IPS-18a (cell line): Measurements from ENCODE around the gene PPP4R1.

ENCODE experiments used
- H3K27ac ChIP-seq: one replicate; pipeline ENCODE4 v1.5.1; 2013; ENCODE audit warnings: low read length
- H3K27me3 ChIP-seq: one replicate; pipeline ENCODE4 v1.6.1; 2013; ENCODE audit warnings: mild to moderate bottlenecking, low read length; ENCODE audit not compliant: control insufficient read depth, insufficient read depth
- H3K36me3 ChIP-seq: one replicate; pipeline ENCODE4 v1.6.1; 2013; ENCODE audit warnings: low read depth, low read length; ENCODE audit not compliant: control insufficient read depth
- H3K4me1 ChIP-seq: one replicate; pipeline ENCODE4 v1.6.1; 2013; ENCODE audit warnings: low read depth, low read length; ENCODE audit not compliant: control insufficient read depth
- H3K4me3 ChIP-seq: one replicate; pipeline ENCODE4 v1.5.1; 2013; ENCODE audit warnings: low read length
- H3K9ac ChIP-seq: one replicate; pipeline ENCODE4 v1.6.1; 2013; ENCODE audit warnings: mild to moderate bottlenecking, low read length, moderate library complexity
- H3K9me3 ChIP-seq: one replicate; pipeline ENCODE4 v1.6.1; 2013; ENCODE audit warnings: low read depth, low read length; ENCODE audit not compliant: control insufficient read depth

PPP4R1 gene

DNA sequence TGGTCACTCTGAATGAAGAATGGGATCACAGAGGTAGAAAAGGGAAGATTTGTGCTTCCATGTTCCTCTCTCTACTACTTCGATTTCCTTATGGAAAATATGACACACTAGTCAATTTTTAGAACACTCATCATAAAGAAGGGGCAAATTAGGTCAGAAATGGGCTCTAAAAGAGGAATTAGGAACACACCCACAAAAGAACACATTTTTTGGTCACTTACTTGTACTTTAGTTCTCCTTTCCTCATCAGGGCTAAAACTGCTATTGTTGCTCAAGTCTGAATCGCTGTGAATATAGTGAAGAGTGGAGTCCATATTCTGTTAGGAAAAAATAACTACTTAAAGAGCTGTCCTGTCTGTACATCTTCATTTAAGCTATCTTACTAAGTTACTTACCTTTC is 52.6 kb downstream of the PPP4R1 start:
- H3K9me3 ChIP-seq = no peaks in the 10 kb centered on the region
- H3K4me1 ChIP-seq = no peaks in the 10 kb centered on the region
- H3K27ac ChIP-seq = no peak overlapping the region
- H3K36me3 ChIP-seq = peaks cover 63% of the 10 kb centered on the region
- H3K4me3 ChIP-seq = no peak overlapping the region
- no peak overlapping the region for H3K9ac ChIP-seq
- H3K27me3 ChIP-seq = no peaks in the 10 kb centered on the region

GRCh38 chr18:9559253-9559652 is 55.1 kb downstream of the PPP4R1 start:
- no peak overlapping the region for H3K27ac ChIP-seq
- H3K36me3 ChIP-seq = peaks cover 73% of the 10 kb centered on the region

DNA sequence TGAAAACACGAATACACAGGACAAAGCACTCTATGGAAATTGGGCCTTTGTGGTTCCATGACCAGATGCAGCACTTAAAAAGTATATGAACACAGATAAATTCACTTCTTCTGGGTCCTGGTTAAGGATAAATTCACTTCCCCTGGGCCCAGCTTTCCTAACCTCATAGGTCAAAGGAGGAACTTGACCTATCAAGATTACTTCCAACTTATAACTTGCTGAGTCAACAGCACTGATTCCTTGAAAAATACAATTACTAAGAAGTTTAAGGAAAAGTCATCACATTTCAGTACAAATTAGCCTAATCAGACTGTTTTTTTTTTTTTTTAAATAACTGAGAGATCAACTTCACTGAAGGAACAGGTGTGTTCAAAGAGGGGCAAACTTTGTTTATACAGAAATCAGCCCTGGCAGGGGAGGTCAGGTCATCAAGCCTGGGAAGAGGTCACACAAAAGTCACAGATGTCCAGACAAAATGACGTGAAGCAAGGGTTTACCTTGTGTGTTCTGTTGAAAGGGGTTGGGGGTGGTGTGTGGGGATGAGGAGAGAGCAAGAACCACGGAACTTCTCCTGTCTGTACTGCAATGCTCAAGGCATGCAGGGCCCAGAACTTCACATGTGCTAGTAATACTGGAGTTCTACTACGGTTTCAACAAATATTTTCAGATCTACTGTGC is 55.8 kb downstream of the PPP4R1 start:
- no peaks in the 10 kb centered on the region for H3K9me3 ChIP-seq
- H3K27ac ChIP-seq = no peak overlapping the region
- no peak overlapping the region for H3K4me3 ChIP-seq
- H3K4me1 ChIP-seq = no peaks in the 10 kb centered on the region
- no peaks in the 10 kb centered on the region for H3K27me3 ChIP-seq
- H3K9ac ChIP-seq = no peak overlapping the region
- peaks cover 75% of the 10 kb centered on the region for H3K36me3 ChIP-seq

More at GRCh38 chr18:9559253-9559652, 55.1 kb downstream of the PPP4R1 start:
- Histone ChIP-seq H3K9me3 (no peaks in the 10 kb centered on the region), H3K4me1 (no peaks in the 10 kb centered on the region), H3K9ac (no peak overlapping the region), H3K4me3 (no peak overlapping the region), H3K27me3 (no peaks in the 10 kb centered on the region)

GRCh38 chr18:9557250-9557943 is 57.0 kb downstream of the PPP4R1 start:
- Histone ChIP-seq H3K27ac (no peak overlapping the region), H3K4me3 (no peak overlapping the region), H3K27me3 (no peaks in the 10 kb centered on the region), H3K4me1 (no peaks in the 10 kb centered on the region), H3K36me3 (peaks cover 75% of the 10 kb centered on the region), H3K9ac (no peak overlapping the region), H3K9me3 (peaks cover 7% of the 10 kb centered on the region)

- Histone ChIP-seq H3K9me3 (peaks cover 7% of the 10 kb centered on the region), H3K9ac (no peak overlapping the region), H3K36me3 (peaks cover 70% of the 10 kb centered on the region), H3K27me3 (no peaks in the 10 kb centered on the region), H3K27ac (no peak overlapping the region), H3K4me1 (no peaks in the 10 kb centered on the region), H3K4me3 (no peak overlapping the region)
Observed at GRCh38 chr18:9552616-9553015, 61.7 kb downstream of the PPP4R1 start.

- no peak overlapping the region for H3K27ac ChIP-seq
- H3K9ac ChIP-seq = no peak overlapping the region
- peaks cover 70% of the 10 kb centered on the region for H3K36me3 ChIP-seq
- no peaks in the 10 kb centered on the region for H3K4me1 ChIP-seq
- no peaks in the 10 kb centered on the region for H3K27me3 ChIP-seq
- no peak overlapping the region for H3K4me3 ChIP-seq
- H3K9me3 ChIP-seq = peaks cover 7% of the 10 kb centered on the region
Observed at GRCh38 chr18:9552191-9552590, 62.2 kb downstream of the PPP4R1 start.

DNA sequence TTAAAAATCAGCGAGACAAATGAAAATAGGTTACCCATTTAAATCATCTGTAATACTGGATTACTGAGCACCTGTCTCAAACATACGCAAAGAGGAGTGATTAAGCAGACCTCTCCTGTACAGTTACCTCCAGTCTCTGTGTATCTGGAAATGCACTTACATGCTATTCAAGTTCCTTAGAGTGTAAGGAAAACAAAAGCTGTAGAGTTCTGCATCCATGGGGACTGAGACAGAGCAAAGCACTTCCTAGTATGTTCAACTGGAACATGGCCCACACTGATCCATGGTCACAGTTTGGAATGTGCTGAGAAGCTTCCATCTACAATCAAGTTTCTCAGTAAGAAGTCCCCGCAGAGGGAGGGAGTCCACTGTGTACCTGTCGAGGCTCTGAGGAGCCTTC is 63.9 kb downstream of the PPP4R1 start:
- Histone ChIP-seq H3K4me1 (no peaks in the 10 kb centered on the region), H3K4me3 (no peak overlapping the region), H3K27me3 (no peaks in the 10 kb centered on the region), H3K9ac (no peak overlapping the region), H3K27ac (no peak overlapping the region), H3K9me3 (peaks cover 7% of the 10 kb centered on the region), H3K36me3 (peaks cover 64% of the 10 kb centered on the region)

- peaks cover 7% of the 10 kb centered on the region for H3K9me3 ChIP-seq
- H3K9ac ChIP-seq = no peak overlapping the region
- H3K4me1 ChIP-seq = no peaks in the 10 kb centered on the region
- H3K4me3 ChIP-seq = no peak overlapping the region
- H3K36me3 ChIP-seq = peaks cover 56% of the 10 kb centered on the region
- no peaks in the 10 kb centered on the region for H3K27me3 ChIP-seq
- H3K27ac ChIP-seq = no peak overlapping the region
Observed at GRCh38 chr18:9549405-9549804, 65.0 kb downstream of the PPP4R1 start.

DNA sequence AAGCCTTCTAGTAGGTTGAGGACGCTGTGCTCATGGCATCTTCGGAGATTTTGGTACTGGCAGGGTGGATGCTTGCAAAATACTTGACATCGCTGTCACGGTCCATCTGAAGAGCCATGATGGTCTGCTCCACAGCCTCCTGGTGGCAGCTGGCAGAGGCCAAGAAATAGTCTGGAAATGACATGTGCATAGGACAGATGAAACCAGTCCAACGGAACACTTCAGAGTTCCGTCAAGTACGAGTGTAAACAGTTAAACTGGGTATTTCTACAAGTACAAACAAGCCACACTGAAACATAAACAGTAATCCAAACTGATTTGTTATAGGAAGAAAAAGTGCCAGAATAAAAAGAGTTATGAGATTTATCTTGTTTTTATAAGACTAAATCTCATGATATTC is 66.6 kb downstream of the PPP4R1 start:
- Histone ChIP-seq H3K36me3 (peaks cover 44% of the 10 kb centered on the region), H3K4me1 (no peaks in the 10 kb centered on the region), H3K9me3 (peaks cover 3% of the 10 kb centered on the region), H3K27ac (no peak overlapping the region), H3K9ac (no peak overlapping the region), H3K27me3 (no peaks in the 10 kb centered on the region), H3K4me3 (no peak overlapping the region)

- Histone ChIP-seq H3K9ac (no peak overlapping the region), H3K4me1 (no peaks in the 10 kb centered on the region), H3K4me3 (no peak overlapping the region), H3K27me3 (no peaks in the 10 kb centered on the region), H3K36me3 (peaks cover 40% of the 10 kb centered on the region), H3K9me3 (no peaks in the 10 kb centered on the region), H3K27ac (no peak overlapping the region)
Observed at GRCh38 chr18:9546468-9546867, 67.9 kb downstream of the PPP4R1 start.

DNA sequence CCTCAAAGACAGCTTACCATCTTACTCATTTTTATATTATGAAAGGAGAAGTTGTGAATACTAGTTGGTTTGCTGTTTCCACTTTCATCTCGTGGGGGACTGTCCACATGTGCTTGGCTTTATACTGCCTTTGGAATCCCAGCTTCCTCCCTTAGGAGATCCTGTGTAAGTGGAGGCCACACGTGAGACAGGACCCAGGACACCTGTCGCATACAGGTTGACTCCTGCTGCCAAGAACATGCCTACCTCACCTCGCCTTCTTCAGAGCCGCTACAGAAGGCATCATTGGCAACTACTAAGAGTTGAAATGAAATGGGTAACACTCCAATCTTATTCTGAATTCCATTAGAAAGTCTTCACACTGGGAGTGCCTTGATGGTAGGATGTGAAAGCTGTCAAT is 69.3 kb downstream of the PPP4R1 start:
- Histone ChIP-seq H3K27ac (no peak overlapping the region), H3K36me3 (peaks cover 30% of the 10 kb centered on the region)

DNA sequence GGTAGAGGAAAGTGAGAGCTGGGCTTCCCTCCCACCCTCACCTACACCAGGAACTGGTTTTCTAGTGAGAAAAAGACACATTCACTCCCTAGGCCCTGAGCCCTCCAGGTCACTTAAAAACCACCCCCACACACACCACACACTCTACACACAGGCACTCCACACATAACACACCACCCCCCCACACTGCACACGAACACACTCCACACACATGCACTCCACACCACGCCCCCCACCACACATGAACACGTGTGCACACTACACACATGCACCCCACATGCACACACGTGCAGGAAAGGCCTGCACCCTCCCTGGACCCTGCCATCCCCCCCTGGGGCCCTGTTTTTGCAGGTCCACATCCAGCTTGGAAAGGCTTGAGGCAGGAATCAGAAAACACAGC is 71.4 kb downstream of the PPP4R1 start:
- Histone ChIP-seq H3K27ac (no peak overlapping the region), H3K4me1 (no peaks in the 10 kb centered on the region)

More for the DNA sequence above, 69.3 kb downstream of the PPP4R1 start:
- Histone ChIP-seq H3K9ac (no peak overlapping the region), H3K9me3 (no peaks in the 10 kb centered on the region), H3K4me3 (no peak overlapping the region), H3K4me1 (no peaks in the 10 kb centered on the region), H3K27me3 (no peaks in the 10 kb centered on the region)

More for the DNA sequence above, 71.4 kb downstream of the PPP4R1 start:
- Histone ChIP-seq H3K4me3 (no peak overlapping the region), H3K36me3 (peaks cover 16% of the 10 kb centered on the region), H3K27me3 (no peaks in the 10 kb centered on the region), H3K9ac (no peak overlapping the region), H3K9me3 (no peaks in the 10 kb centered on the region)
